GM12873 (cell line): ENCODE measurements around the gene ZNF587B.

ENCODE experiments used
- TF ChIP-seq, protein P1 (sequence below): IDR thresholded peaks from 2 replicates; pipeline ENCODE4 v1.5.1; 2012; ENCODE audit warnings: low read depth, mild to moderate bottlenecking, moderate library complexity, low read length, control low read depth; ENCODE audit not compliant: insufficient read depth; ENCODE audit errors: missing control alignments

ZNF587B gene

DNA sequence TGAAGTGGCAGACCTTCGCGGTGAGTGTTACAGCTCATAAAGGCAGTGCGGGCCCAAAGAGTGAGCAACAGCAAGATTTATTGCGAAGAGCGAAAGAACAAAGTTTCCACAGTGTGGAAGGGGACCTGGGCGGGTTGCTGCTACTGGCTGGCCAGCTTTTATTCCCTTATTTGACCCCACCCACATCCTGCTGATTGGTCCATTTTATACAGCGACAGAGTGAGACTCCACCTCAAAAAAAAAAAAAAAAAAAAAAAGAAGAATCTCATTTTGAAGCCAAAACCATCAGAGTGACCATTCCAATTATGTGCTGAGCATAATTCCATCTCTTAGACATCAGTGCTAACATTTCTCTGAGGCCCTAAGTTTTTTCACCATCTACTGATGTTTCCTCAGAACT is 13.4 kb upstream of the ZNF587B start:
- TF ChIP-seq, protein P1, sequence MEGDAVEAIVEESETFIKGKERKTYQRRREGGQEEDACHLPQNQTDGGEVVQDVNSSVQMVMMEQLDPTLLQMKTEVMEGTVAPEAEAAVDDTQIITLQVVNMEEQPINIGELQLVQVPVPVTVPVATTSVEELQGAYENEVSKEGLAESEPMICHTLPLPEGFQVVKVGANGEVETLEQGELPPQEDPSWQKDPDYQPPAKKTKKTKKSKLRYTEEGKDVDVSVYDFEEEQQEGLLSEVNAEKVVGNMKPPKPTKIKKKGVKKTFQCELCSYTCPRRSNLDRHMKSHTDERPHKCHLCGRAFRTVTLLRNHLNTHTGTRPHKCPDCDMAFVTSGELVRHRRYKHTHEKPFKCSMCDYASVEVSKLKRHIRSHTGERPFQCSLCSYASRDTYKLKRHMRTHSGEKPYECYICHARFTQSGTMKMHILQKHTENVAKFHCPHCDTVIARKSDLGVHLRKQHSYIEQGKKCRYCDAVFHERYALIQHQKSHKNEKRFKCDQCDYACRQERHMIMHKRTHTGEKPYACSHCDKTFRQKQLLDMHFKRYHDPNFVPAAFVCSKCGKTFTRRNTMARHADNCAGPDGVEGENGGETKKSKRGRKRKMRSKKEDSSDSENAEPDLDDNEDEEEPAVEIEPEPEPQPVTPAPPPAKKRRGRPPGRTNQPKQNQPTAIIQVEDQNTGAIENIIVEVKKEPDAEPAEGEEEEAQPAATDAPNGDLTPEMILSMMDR, result no peak

DNA sequence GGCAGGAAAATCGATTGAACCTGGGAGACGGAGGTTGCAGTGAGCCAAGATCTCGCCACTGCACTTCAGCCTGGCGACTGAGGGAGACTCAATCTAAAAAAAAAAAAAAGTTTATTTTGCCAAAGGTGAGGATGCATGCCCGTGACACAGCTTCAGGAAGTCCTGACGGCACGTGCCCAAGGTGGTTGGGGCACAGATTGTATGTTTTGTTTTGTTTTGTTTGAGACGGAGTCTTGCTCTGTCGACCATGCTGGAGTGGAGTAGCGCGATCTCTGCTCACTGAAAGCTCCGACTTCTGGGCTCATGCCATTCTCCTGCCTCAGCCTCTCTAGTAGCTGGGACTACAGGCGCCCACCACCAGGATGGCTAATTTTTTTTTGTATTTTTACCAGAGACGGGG is 12.1 kb upstream of the ZNF587B start:
- TF ChIP-seq, protein P1, result no peak

DNA sequence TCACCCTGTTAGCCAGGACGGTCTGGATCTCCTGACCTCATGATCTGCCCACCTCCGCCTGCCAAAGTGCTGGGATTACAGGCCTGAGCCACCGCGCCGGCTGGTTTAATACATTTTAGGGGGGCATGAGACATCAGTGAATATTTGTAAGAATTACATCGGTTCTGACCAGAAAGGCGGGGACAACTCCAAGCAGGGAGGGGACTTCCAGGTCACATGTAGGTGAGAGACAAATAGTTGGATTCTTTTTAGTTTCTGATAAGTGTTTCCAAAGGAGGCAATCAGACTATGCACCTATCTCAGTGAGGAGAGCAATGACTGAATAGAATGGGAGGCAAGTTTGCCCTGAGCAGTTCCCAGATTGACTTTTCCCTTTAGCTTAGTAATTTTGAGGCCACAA is 11.7 kb upstream of the ZNF587B start:
- TF ChIP-seq, protein P1, result no peak

DNA sequence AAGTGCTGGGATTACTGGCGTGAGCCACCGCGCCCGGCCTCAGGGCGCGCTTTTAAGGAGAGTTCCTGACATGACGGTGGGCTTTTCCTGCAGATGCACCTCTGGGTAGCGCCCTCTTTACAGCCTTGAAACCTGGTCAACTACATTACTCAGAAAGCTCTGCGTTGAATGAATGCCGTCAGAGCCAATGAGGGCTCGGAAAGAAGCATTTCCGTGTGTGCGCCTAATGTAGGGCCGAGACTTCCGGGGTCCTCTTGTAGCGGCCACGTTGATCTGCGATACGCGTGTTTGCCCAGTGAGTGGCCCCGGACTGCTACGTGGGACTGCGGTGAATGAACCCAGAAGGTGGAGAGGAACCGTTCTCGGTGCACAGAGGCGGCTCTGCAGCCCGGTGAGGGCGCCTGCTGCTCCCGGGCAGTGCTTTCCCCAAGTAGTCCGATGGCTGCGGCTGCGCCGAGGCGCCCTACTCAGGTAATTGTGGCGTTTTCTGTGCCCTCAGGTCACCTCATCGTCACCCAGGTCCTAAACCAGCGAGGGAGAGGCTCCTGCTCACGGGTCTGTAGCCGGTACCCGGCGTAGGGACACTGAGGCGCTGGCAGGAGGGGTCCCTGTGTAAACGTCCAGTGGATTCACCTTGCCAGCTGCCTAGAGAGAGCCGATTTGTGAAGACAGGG is 10.5 kb upstream of the ZNF587B start:
- TF ChIP-seq, protein P1, result no peak

DNA sequence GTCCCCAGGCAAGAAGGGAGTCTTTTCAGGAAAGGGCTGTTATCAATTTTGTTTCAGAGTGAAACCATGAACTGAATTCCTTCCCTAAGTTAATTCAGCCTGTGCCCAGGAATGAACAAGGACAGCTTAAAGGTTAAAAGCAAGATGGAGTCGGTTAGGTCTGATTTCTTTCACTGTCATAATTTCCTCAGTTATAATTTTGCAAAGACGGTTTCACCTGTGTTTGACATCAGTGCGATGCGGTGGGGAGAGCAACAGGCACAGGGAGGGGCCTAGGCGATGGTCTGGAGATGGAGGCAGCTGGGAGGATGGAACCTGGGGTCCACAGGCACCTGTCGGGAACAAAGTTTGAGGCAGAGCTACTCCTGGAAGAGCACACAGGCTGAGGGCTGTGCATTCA is 9.5 kb upstream of the ZNF587B start:
- TF ChIP-seq, protein P1, result no peak

DNA sequence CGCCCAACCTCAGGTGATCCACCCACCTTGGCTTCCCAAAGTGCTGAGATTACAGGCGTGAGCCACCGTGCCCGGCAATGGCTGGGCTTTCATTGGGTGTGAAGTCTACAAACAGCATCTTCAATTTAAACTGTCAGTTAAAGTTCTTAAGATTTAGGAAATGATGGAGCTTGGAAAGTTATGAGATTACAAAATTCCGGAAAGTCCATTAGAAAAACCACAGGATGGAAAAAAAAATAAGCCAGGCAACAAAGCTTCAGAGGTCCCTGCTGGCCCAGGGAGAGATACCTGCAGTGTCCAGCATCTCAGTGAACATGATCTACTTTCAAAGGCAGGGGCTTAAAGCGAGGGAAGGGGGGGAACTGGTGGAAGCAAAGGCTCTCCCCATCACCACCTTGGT is 4.6 kb upstream of the ZNF587B start:
- TF ChIP-seq, protein P1, result no peak

DNA sequence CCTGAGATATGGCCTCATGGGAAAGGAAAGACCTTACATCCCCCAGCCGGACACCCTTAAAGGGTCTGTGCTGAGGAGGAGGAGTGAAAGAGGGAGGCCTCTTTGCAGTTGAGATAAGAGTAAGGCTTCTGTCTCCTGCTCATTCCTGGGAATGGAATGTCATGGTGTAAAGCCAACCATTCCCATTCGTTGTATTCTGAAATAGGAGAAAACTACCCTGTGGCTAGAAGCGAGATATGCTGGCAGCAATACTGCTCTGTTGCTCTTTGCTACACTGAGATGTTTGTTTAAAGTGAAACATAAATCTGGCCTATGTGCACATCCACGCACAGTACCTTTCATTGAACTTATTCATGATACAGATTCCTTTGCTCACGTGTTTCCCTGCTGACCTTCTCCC is 783 bp upstream of the ZNF587B start:
- TF ChIP-seq, protein P1, result no peak
